ENCODE measurements around the gene MRO. TPM values are rescaled to one million over a fixed set of nuclear protein-coding genes. Genes with fewer than 3 reads are reported as not detected.

MRO gene
- total and polyA plus RNA-seq, 7 experiments from 2014 or later = not detected

DNA sequence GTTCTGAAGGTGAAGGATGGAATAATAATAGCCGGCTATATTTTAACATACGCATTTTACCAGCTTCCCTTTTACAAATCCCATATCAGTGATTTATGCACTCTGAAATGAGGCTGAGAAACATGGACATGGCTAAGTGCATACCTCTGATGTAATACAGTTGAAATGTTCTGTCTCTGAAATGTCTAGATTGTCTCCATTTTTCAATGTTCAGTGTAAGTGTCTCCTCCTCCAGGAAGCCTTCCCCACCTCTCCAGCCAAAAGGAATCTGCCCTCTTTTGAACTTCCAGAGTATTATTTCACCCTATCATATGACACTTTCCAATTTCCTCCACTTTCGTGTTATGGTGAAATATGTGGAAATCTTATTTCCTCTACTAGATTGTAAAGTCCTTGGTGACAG lies 29.6 kb upstream of the MRO start:
- peaks cover 0 to 13% (median 5%) of the 10 kb centered on the region in 5 donors for H3K36me3 Mint-ChIP-seq
- no peak overlapping the region for H3K4me3 Mint-ChIP-seq
- Histone ChIP-seq H3K27me3 (ENCODE audit: control insufficient read depth in 2 of 2, insufficient read depth in 2 of 2, low read length in 2 of 2) (no peaks in the 10 kb centered on the region), H3K4me3 (ENCODE audit: low read length) (no peak overlapping the region), H3K27ac (ENCODE audit: low read depth, low read length) (no peak overlapping the region), H3K4me1 (ENCODE audit: control insufficient read depth in 2 of 2, insufficient read depth in 2 of 2, low read length in 2 of 2) (no peaks in the 10 kb centered on the region), H3K9me3 (ENCODE audit: control insufficient read depth in 2 of 3, low read length in 3 of 3) (no peaks in the 10 kb centered on the region), H3K36me3 (ENCODE audit: control insufficient read depth in 2 of 3, insufficient read depth in 3 of 3, low read length in 3 of 3) (no peaks in the 10 kb centered on the region)
- intact Hi-C loops (cut with micrococcal nuclease) = no loop called here
- H3K27me3 Mint-ChIP-seq = peaks cover 0 to 15% (median 6%) of the 10 kb centered on the region in 5 donors
- POLR2A ChIA-PET = no interaction called here
- ATAC-seq (no peak), DNase-seq (no peak)
- H3K27ac Mint-ChIP-seq = peak overlapping the region in 1 of 9 donors; percentile 1
- peaks cover 0 to 9% (median 0%) of the 10 kb centered on the region in 7 donors for H3K4me1 Mint-ChIP-seq
- peaks cover 0 to 11% (median 5%) of the 10 kb centered on the region in 11 donors for H3K9me3 Mint-ChIP-seq
- CTCF ChIA-PET = no interaction called here

GRCh38 chr18:50848991-50849390 lies 29.2 kb upstream of the MRO start:
- no peak for ATAC-seq
- no peaks in the 10 kb centered on the region for H3K4me1 ChIP-seq (ENCODE audit: control insufficient read depth in 2 of 2, insufficient read depth in 2 of 2, low read length in 2 of 2)
- intact Hi-C loops (cut with micrococcal nuclease) = no loop called here
- CTCF ChIA-PET = no interaction called here
- Mint-ChIP-seq H3K4me3 (no peak overlapping the region), H3K27me3 (peaks cover 0 to 11% (median 6%) of the 10 kb centered on the region in 5 donors), H3K4me1 (peaks cover 0 to 7% (median 0%) of the 10 kb centered on the region in 7 donors), H3K27ac (no peak overlapping the region), H3K9me3 (peaks cover 0 to 6% (median 3%) of the 10 kb centered on the region in 11 donors), H3K36me3 (peaks cover 0 to 9% (median 5%) of the 10 kb centered on the region in 5 donors)
- no peak overlapping the region for H3K27ac ChIP-seq (ENCODE audit: low read depth, low read length)
- no peaks in the 10 kb centered on the region for H3K27me3 ChIP-seq (ENCODE audit: control insufficient read depth in 2 of 2, insufficient read depth in 2 of 2, low read length in 2 of 2)
- POLR2A ChIA-PET = no interaction called here
- no peaks in the 10 kb centered on the region for H3K9me3 ChIP-seq (ENCODE audit: control insufficient read depth in 2 of 3, low read length in 3 of 3)
- H3K4me3 ChIP-seq (ENCODE audit: low read length) = no peak overlapping the region
- DNase-seq = no peak
- H3K36me3 ChIP-seq (ENCODE audit: control insufficient read depth in 2 of 3, insufficient read depth in 3 of 3, low read length in 3 of 3) = no peaks in the 10 kb centered on the region

DNA sequence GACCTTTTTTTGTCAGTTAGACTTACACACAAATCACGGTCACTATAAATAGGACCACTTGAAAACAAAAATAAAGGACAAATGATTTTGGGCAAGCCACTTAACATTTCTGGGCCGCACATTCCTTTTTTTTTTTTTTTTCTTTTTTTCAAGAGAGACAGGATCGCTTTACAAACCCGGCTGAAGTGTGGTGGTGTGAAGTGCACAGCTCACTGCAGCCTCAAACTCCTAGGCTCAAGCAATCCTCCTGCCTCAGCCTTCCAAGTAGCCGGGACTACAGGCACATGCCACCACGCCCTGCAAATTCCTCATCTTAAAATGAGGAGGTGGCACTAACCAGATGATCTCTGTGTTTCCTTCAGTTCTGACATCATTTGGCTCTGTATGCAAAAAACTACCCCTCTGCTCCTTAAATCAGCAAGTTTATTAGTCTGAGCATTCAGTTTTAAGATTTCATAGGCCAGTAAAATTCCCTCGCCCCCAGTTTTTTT lies 28.3 kb upstream of the MRO start:
- H3K4me1 ChIP-seq (ENCODE audit: control insufficient read depth in 2 of 2, insufficient read depth in 2 of 2, low read length in 2 of 2) = no peaks in the 10 kb centered on the region
- ATAC-seq (no peak), DNase-seq (no peak)
- ChIA-PET CTCF (no interaction called here), POLR2A (interaction anchor here (0.6 kb wide), 2 partner anchors 28 to 66 kb away, joined by 3 to 5 read pairs; partner anchors contain the start of gene MRO)
- Mint-ChIP-seq H3K36me3 (peaks cover 0 to 6% (median 5%) of the 10 kb centered on the region in 5 donors), H3K4me3 (no peak overlapping the region), H3K27me3 (peaks cover 0 to 11% (median 6%) of the 10 kb centered on the region in 5 donors), H3K4me1 (peaks cover 0 to 7% (median 0%) of the 10 kb centered on the region in 7 donors), H3K27ac (no peak overlapping the region), H3K9me3 (peaks cover 0 to 5% (median 0%) of the 10 kb centered on the region in 11 donors)
- no peaks in the 10 kb centered on the region for H3K9me3 ChIP-seq (ENCODE audit: control insufficient read depth in 2 of 3, low read length in 3 of 3)
- no peak overlapping the region for H3K27ac ChIP-seq (ENCODE audit: low read depth, low read length)
- no peaks in the 10 kb centered on the region for H3K27me3 ChIP-seq (ENCODE audit: control insufficient read depth in 2 of 2, insufficient read depth in 2 of 2, low read length in 2 of 2)
- intact Hi-C loops (cut with micrococcal nuclease) = no loop called here
- no peak overlapping the region for H3K4me3 ChIP-seq (ENCODE audit: low read length)
- no peaks in the 10 kb centered on the region for H3K36me3 ChIP-seq (ENCODE audit: control insufficient read depth in 2 of 3, insufficient read depth in 3 of 3, low read length in 3 of 3)

- no peak overlapping the region for H3K27ac Mint-ChIP-seq
- H3K36me3 ChIP-seq (ENCODE audit: control insufficient read depth in 2 of 3, insufficient read depth in 3 of 3, low read length in 3 of 3) = no peaks in the 10 kb centered on the region
- H3K4me3 Mint-ChIP-seq = no peak overlapping the region
- H3K27me3 Mint-ChIP-seq = peaks cover 0 to 10% (median 3%) of the 10 kb centered on the region in 5 donors
- no peaks in the 10 kb centered on the region for H3K4me1 ChIP-seq (ENCODE audit: control insufficient read depth in 2 of 2, insufficient read depth in 2 of 2, low read length in 2 of 2)
- ChIA-PET CTCF (no interaction called here), POLR2A (no interaction called here)
- peaks cover 0 to 5% (median 0%) of the 10 kb centered on the region in 7 donors for H3K4me1 Mint-ChIP-seq
- DNase-seq (no peak), ATAC-seq (no peak)
- H3K4me3 ChIP-seq (ENCODE audit: low read length) = no peak overlapping the region
- intact Hi-C loops (cut with micrococcal nuclease) = no loop called here
- no peak overlapping the region for H3K27ac ChIP-seq (ENCODE audit: low read depth, low read length)
- no peaks in the 10 kb centered on the region for H3K27me3 ChIP-seq (ENCODE audit: control insufficient read depth in 2 of 2, insufficient read depth in 2 of 2, low read length in 2 of 2)
- no peaks in the 10 kb centered on the region for H3K36me3 Mint-ChIP-seq
- no peaks in the 10 kb centered on the region for H3K9me3 ChIP-seq (ENCODE audit: control insufficient read depth in 2 of 3, low read length in 3 of 3)
- H3K9me3 Mint-ChIP-seq = no peaks in the 10 kb centered on the region
Observed at GRCh38 chr18:50847192-50847591, 27.4 kb upstream of the MRO start.

GRCh38 chr18:50844960-50845359 lies 25.1 kb upstream of the MRO start:
- no peak for DNase-seq
- H3K27ac Mint-ChIP-seq = no peak overlapping the region
- Histone ChIP-seq H3K4me3 (ENCODE audit: low read length) (no peak overlapping the region), H3K27ac (ENCODE audit: low read depth, low read length) (no peak overlapping the region), H3K36me3 (ENCODE audit: control insufficient read depth in 2 of 3, insufficient read depth in 3 of 3, low read length in 3 of 3) (no peaks in the 10 kb centered on the region), H3K9me3 (ENCODE audit: control insufficient read depth in 2 of 3, low read length in 3 of 3) (no peaks in the 10 kb centered on the region), H3K27me3 (ENCODE audit: control insufficient read depth in 2 of 2, insufficient read depth in 2 of 2, low read length in 2 of 2) (no peaks in the 10 kb centered on the region), H3K4me1 (ENCODE audit: control insufficient read depth in 2 of 2, insufficient read depth in 2 of 2, low read length in 2 of 2) (no peaks in the 10 kb centered on the region)
- no peak overlapping the region for H3K4me3 Mint-ChIP-seq
- H3K27me3 Mint-ChIP-seq = peaks cover 0 to 10% (median 3%) of the 10 kb centered on the region in 5 donors
- intact Hi-C loops (cut with micrococcal nuclease) = no loop called here
- peaks cover 0 to 5% (median 0%) of the 10 kb centered on the region in 7 donors for H3K4me1 Mint-ChIP-seq
- POLR2A ChIA-PET = no interaction called here
- CTCF ChIA-PET = no interaction called here
- no peaks in the 10 kb centered on the region for H3K36me3 Mint-ChIP-seq
- ATAC-seq = no peak
- no peaks in the 10 kb centered on the region for H3K9me3 Mint-ChIP-seq

DNA sequence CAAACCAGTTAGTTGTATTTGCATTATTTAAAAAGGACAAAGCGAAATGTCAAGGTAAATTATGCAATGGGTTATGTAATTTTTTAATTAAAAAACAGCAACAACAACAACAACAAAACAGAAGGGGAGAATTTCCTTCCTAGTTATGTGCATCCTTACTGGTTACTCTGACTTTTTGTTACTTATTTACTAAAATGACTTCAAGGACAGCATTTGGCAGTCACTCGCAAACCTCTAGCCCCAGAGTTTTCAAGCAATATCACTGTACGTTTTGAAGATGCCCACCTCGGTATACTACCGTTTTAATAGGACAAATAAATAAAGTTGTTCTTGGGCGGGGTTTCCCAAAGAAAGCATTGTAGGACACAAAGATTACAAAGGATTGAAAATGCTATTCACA lies 24.7 kb upstream of the MRO start:
- H3K4me3 Mint-ChIP-seq = no peak overlapping the region
- intact Hi-C loops (cut with micrococcal nuclease) = no loop called here
- ATAC-seq = no peak
- H3K4me1 Mint-ChIP-seq = peaks cover 0 to 4% (median 0%) of the 10 kb centered on the region in 7 donors
- Histone ChIP-seq H3K4me3 (ENCODE audit: low read length) (no peak overlapping the region), H3K36me3 (ENCODE audit: control insufficient read depth in 2 of 3, insufficient read depth in 3 of 3, low read length in 3 of 3) (no peaks in the 10 kb centered on the region), H3K4me1 (ENCODE audit: control insufficient read depth in 2 of 2, insufficient read depth in 2 of 2, low read length in 2 of 2) (no peaks in the 10 kb centered on the region), H3K27me3 (ENCODE audit: control insufficient read depth in 2 of 2, insufficient read depth in 2 of 2, low read length in 2 of 2) (no peaks in the 10 kb centered on the region), H3K27ac (ENCODE audit: low read depth, low read length) (no peak overlapping the region), H3K9me3 (ENCODE audit: control insufficient read depth in 2 of 3, low read length in 3 of 3) (no peaks in the 10 kb centered on the region)
- CTCF ChIA-PET = no interaction called here
- H3K27me3 Mint-ChIP-seq = peaks cover 0 to 9% (median 3%) of the 10 kb centered on the region in 5 donors
- H3K27ac Mint-ChIP-seq = no peak overlapping the region
- POLR2A ChIA-PET = no interaction called here
- H3K36me3 Mint-ChIP-seq = no peaks in the 10 kb centered on the region
- DNase-seq = no peak
- H3K9me3 Mint-ChIP-seq = no peaks in the 10 kb centered on the region

DNA sequence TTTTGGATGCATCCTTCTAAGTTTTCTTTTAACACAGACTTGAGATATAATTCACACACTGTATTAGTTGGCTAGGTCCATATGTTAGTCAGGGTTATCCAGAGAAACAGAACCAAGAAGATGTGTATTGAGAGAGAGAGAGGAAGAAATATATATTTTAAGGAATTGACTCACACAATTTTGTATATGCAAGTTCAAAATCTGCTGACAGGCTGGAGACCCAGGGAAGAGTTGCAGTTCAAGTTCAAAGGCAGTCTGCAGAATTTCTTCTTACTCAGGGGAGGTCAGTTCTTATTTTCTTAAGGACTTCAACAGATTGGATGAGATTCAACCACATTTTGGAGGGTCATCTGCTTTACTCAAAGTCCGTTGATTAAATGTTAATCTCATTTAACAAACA lies 23.0 kb upstream of the MRO start:
- no peaks in the 10 kb centered on the region for H3K36me3 Mint-ChIP-seq
- H3K36me3 ChIP-seq (ENCODE audit: control insufficient read depth in 2 of 3, insufficient read depth in 3 of 3, low read length in 3 of 3) = no peaks in the 10 kb centered on the region
- intact Hi-C loops (cut with micrococcal nuclease) = no loop called here
- H3K9me3 ChIP-seq (ENCODE audit: control insufficient read depth in 2 of 3, low read length in 3 of 3) = no peaks in the 10 kb centered on the region
- no peak overlapping the region for H3K27ac Mint-ChIP-seq
- no peaks in the 10 kb centered on the region for H3K27me3 ChIP-seq (ENCODE audit: control insufficient read depth in 2 of 2, insufficient read depth in 2 of 2, low read length in 2 of 2)
- H3K4me3 ChIP-seq (ENCODE audit: low read length) = no peak overlapping the region
- peaks cover 0 to 2% (median 0%) of the 10 kb centered on the region in 7 donors for H3K4me1 Mint-ChIP-seq
- ATAC-seq = no peak
- ChIA-PET POLR2A (no interaction called here), CTCF (no interaction called here)
- H3K9me3 Mint-ChIP-seq = no peaks in the 10 kb centered on the region
- H3K4me3 Mint-ChIP-seq = no peak overlapping the region
- no peaks in the 10 kb centered on the region for H3K4me1 ChIP-seq (ENCODE audit: control insufficient read depth in 2 of 2, insufficient read depth in 2 of 2, low read length in 2 of 2)
- DNase-seq = no peak
- H3K27ac ChIP-seq (ENCODE audit: low read depth, low read length) = no peak overlapping the region
- peaks cover 0 to 8% (median 3%) of the 10 kb centered on the region in 5 donors for H3K27me3 Mint-ChIP-seq
